HG03521 (cell line): ENCODE results near the gene TMX3.
A peak's percentile ranks its signal among the peaks of the same experiment; 100 is the strongest.

Source experiments
- ATAC-seq: cut with Tn5 transposase; IDR thresholded peaks from one replicate; pipeline ENCODE4 v1.9.1; 2021; ENCODE audit warnings: mild to moderate bottlenecking, moderate library complexity; ENCODE audit not compliant: unreplicated experiment

Gene TMX3

GRCh38 chr18:68713796-68714195 is 1.1 kb downstream of the TMX3 start:
- ATAC-seq: no peak

- ATAC-seq: no peak
Observed at GRCh38 chr18:68713131-68713530, 1.8 kb downstream of the TMX3 start.

- ATAC-seq: no peak
Observed at GRCh38 chr18:68707646-68708045, 7.3 kb downstream of the TMX3 start.

- ATAC-seq: no peak
Observed at GRCh38 chr18:68705119-68705518, 9.8 kb downstream of the TMX3 start.

GRCh38 chr18:68703326-68703725 is 11.6 kb downstream of the TMX3 start:
- ATAC-seq: no peak

- no peak for ATAC-seq
Observed at GRCh38 chr18:68701353-68701752, 13.6 kb downstream of the TMX3 start.

- ATAC-seq: no peak
Observed at GRCh38 chr18:68699043-68699442, 15.9 kb downstream of the TMX3 start.

- ATAC-seq: no peak
Observed at GRCh38 chr18:68696937-68697336, 18.0 kb downstream of the TMX3 start.

- no peak for ATAC-seq
Observed at GRCh38 chr18:68694316-68694715, 20.6 kb downstream of the TMX3 start.

- ATAC-seq: no peak
Observed at GRCh38 chr18:68693091-68693815, 21.7 kb downstream of the TMX3 start.

GRCh38 chr18:68679528-68679927 is 35.4 kb downstream of the TMX3 start:
- no peak for ATAC-seq

GRCh38 chr18:68676913-68677312 is 38.0 kb downstream of the TMX3 start:
- peak; percentile 90 for ATAC-seq

- no peak for ATAC-seq
Observed at GRCh38 chr18:68667121-68667520, 47.8 kb downstream of the TMX3 start.

GRCh38 chr18:68666381-68666780 is 48.5 kb downstream of the TMX3 start:
- no peak for ATAC-seq

- ATAC-seq: no peak
Observed at GRCh38 chr18:68665628-68666027, 49.3 kb downstream of the TMX3 start.

- no peak for ATAC-seq
Observed at GRCh38 chr18:68662754-68663153, 52.2 kb downstream of the TMX3 start.

GRCh38 chr18:68660354-68661183 is 54.3 kb downstream of the TMX3 start:
- no peak for ATAC-seq

GRCh38 chr18:68648191-68648590 is 66.7 kb downstream of the TMX3 start:
- no peak for ATAC-seq

- ATAC-seq: no peak
Observed at GRCh38 chr18:68642003-68642402, 72.9 kb downstream of the TMX3 start.

GRCh38 chr18:68640861-68641260 is 74.0 kb downstream of the TMX3 start:
- no peak for ATAC-seq

- no peak for ATAC-seq
Observed at GRCh38 chr18:68638613-68639012, 76.3 kb downstream of the TMX3 start.

GRCh38 chr18:68627812-68628211 is 87.1 kb downstream of the TMX3 start:
- no peak for ATAC-seq
